Kidney (tissue), 14 donors: ENCODE results near the gene CRYGA. TPM values are rescaled to one million over a fixed set of nuclear protein-coding genes. Genes with fewer than 3 reads are reported as not detected.

Experiments used
- DNase-seq, 5 donors: peaks; one replicate each; pipeline ENCODE4 v3.0.0-alpha.2; 2013 to 2020
- FAIRE-seq: peaks from 2 replicates; lab custom pipeline; 2012; peaks lifted over from hg19 to GRCh38; lab: Jason Lieb, UNC
- H3K27ac ChIP-seq, 2 donors: one replicate each; pipeline ENCODE4 v1.7.0; 2013; ENCODE audit warnings: low read depth in 2 of 2, low read length in 2 of 2, inconsistent platforms in 1 of 2
- H3K27me3 ChIP-seq: one replicate; pipeline ENCODE4 v1.7.1; 2013; ENCODE audit warnings: low read length, inconsistent platforms; ENCODE audit not compliant: control insufficient read depth, insufficient read depth
- H3K36me3 ChIP-seq, 3 donors: one replicate each; pipeline versions ENCODE4 v1.7.0 to v1.7.1; 2013; ENCODE audit warnings: low read length in 3 of 3, control low read depth in 1 of 3, inconsistent platforms in 1 of 3; ENCODE audit not compliant: insufficient read depth in 3 of 3, control insufficient read depth in 2 of 3
- H3K4me1 ChIP-seq, 3 donors: one replicate each; pipeline versions ENCODE4 v1.7.0 to v1.7.1; 2013; ENCODE audit warnings: low read length in 3 of 3, inconsistent platforms in 1 of 3, low read depth in 1 of 3; ENCODE audit not compliant: control insufficient read depth in 2 of 3, insufficient read depth in 2 of 3
- H3K4me3 ChIP-seq, 3 donors: one replicate each; pipeline versions ENCODE4 v1.7.0 to v1.8.1; 2013; ENCODE audit warnings: low read length in 3 of 3, control low read depth in 1 of 3, inconsistent platforms in 1 of 3
- H3K9ac ChIP-seq, 3 donors: one replicate each; pipeline versions ENCODE4 v1.7.0 to v1.7.1; 2013; ENCODE audit warnings: low read length in 3 of 3, control low read depth in 1 of 3, inconsistent platforms in 1 of 3
- H3K9me3 ChIP-seq, 3 donors: one replicate each; pipeline versions ENCODE4 v1.7.0 to v1.7.1; 2013; ENCODE audit warnings: low read length in 3 of 3, control low read depth in 1 of 3, inconsistent platforms in 1 of 3; ENCODE audit not compliant: control insufficient read depth in 2 of 3, insufficient read depth in 1 of 3
- CTCF ChIP-seq: IDR thresholded peaks from 3 replicates; pipeline ENCODE4 v1.5.1; 2012; ENCODE audit warnings: mild to moderate bottlenecking, moderate library complexity, borderline replicate concordance; ENCODE audit not compliant: insufficient read depth; ENCODE audit errors: extremely low read depth
- intact Hi-C: fragments of 100-400 bp; cut with DNase I; formaldehyde crosslinking; loops from one replicate; pipeline ENCODE4 v1.11.1; 2022
- polyA plus RNA-seq: library from polyadenylated mRNA; stranded (reverse); fragments of 350-450 nt; fragmentation: Illumina TruSeq; extraction: RNeasy Lipid Tissue Mini Kit (QIAGEN cat#74804); gene quantifications from one replicate; pipeline ENCODE4 v1.2.3, GENCODE V29; 2014; ENCODE audit warnings: low read depth, low replicate concordance; ENCODE audit not compliant: insufficient read depth
- total RNA-seq: library from RNA; stranded (reverse); fragmentation: NEBNext Ultra II Directional; extraction: Animal tissue kit (Norgen Biotek cat#: 25700); gene quantifications from one replicate; pipeline ENCODE4 v1.2.1, GENCODE V29; 2021
- donor health status: control.
- donor health status: control.
- donor health status: control.
- donor health status: control.
- donor health status: control.
- donor health status: DM: yes; HTN: yes; CAD: no.
- donor health status: Normal renal cell carcinoma (clear cell type).

Gene CRYGA
- total and polyA plus RNA-seq, 2 donors from 2014 or later = not detected

GRCh38 chr2:208129744-208130711 lies 33.4 kb downstream of the CRYGA start, which contains the start of gene CRYGC:
Gene CRYGC, minus strand, starts transcription at chr2:208129828. Its CDS starts 36 bp downstream, at chr2:208129792.
- Histone ChIP-seq H3K4me1 (no peaks in the 10 kb centered on the region), H3K27me3 (no peaks in the 10 kb centered on the region), H3K36me3 (no peaks in the 10 kb centered on the region), H3K9ac (no peak within 1 kb of the TSS), H3K27ac (no peak within 1 kb of the TSS), H3K9me3 (no peaks in the 10 kb centered on the region), H3K4me3 (no peak within 1 kb of the TSS)
- no peak for FAIRE-seq
- intact Hi-C loops = no loop called here
- peak in 2 of 5 donors; percentile 18 to 20 for DNase-seq
- no peak for TF ChIP-seq CTCF

DNA sequence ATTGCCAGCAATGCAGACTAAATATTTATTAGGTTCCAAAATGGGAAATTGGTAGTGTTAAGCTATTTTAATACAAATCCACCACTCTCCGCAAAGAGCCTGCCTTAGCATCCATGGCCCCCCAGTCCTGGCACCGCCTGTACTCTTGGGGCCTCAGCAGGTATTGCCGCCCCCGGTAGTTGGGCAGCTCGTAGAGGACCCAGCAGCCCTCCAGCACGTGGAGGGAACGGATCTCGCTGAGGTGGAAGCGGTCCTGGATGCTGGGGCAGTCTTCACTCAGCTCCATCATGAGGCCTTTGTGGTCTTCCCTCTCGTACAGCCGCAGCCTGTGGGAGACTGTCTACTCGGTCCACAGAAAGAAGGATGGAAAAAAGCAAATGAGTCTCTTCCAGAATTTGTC lies 35.3 kb downstream of the CRYGA start:
- no peak for TF ChIP-seq CTCF
- Histone ChIP-seq H3K4me3 (no peak overlapping the region), H3K9ac (no peak overlapping the region), H3K9me3 (no peaks in the 10 kb centered on the region), H3K36me3 (no peaks in the 10 kb centered on the region), H3K27me3 (no peaks in the 10 kb centered on the region), H3K27ac (no peak overlapping the region), H3K4me1 (no peaks in the 10 kb centered on the region)
- intact Hi-C loops = no loop called here
- FAIRE-seq = no peak
- peak in 1 of 5 donors; percentile 47 for DNase-seq

DNA sequence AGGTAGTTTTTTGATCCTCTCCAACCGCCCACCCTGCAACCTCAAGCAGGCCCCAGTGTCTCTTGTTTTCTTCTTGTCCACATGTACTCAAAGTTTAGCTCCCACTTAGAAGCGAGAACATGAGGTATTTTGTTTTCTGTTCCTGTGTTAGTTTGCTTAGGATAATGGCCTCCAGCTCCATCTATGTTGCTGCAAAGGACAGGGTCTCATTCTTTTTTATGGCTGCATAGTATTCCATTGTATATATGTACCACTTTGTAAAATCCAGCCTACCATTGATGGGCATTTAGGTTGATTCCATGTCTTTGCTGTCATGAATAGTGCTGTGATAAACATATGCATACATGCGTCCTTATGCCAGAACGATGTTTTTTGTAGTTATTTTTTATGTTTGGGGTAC lies 36.3 kb downstream of the CRYGA start:
- no peak for TF ChIP-seq CTCF
- FAIRE-seq = no peak

More for the DNA sequence above, 36.3 kb downstream of the CRYGA start:
- Histone ChIP-seq H3K27me3 (no peaks in the 10 kb centered on the region), H3K4me1 (no peaks in the 10 kb centered on the region), H3K36me3 (no peaks in the 10 kb centered on the region), H3K27ac (no peak overlapping the region), H3K4me3 (no peak overlapping the region), H3K9me3 (no peaks in the 10 kb centered on the region), H3K9ac (no peak overlapping the region)
- DNase-seq = no peak
- intact Hi-C loops = no loop called here
